ENCODE measurements around the gene DISC1. TPM values are rescaled to one million over a fixed set of nuclear protein-coding genes. Genes with fewer than 3 reads are reported as not detected.

Gene DISC1
- total RNA-seq, 1 donor from 2014 or later, result 4.7 TPM

- peaks cover 13% of the 10 kb centered on the region for H3K27me3 Mint-ChIP-seq
- no peak overlapping the region for H3K4me3 Mint-ChIP-seq
- no peak overlapping the region for H3K27ac Mint-ChIP-seq
- H3K4me1 Mint-ChIP-seq (ENCODE audit: unreplicated experiment), result peaks cover 30% of the 10 kb centered on the region
- H3K9me3 Mint-ChIP-seq, result no peaks in the 10 kb centered on the region
- DNase-seq (ENCODE audit: extremely low spot score, unreplicated experiment), result no peak
- H3K36me3 Mint-ChIP-seq, result no peaks in the 10 kb centered on the region
- TF ChIP-seq CTCF (conservative IDR thresholded peaks at IDR 0.05), result no peak
Observed at GRCh38 chr1:231935856-231936255, 309.3 kb downstream of the DISC1 start.

DNA sequence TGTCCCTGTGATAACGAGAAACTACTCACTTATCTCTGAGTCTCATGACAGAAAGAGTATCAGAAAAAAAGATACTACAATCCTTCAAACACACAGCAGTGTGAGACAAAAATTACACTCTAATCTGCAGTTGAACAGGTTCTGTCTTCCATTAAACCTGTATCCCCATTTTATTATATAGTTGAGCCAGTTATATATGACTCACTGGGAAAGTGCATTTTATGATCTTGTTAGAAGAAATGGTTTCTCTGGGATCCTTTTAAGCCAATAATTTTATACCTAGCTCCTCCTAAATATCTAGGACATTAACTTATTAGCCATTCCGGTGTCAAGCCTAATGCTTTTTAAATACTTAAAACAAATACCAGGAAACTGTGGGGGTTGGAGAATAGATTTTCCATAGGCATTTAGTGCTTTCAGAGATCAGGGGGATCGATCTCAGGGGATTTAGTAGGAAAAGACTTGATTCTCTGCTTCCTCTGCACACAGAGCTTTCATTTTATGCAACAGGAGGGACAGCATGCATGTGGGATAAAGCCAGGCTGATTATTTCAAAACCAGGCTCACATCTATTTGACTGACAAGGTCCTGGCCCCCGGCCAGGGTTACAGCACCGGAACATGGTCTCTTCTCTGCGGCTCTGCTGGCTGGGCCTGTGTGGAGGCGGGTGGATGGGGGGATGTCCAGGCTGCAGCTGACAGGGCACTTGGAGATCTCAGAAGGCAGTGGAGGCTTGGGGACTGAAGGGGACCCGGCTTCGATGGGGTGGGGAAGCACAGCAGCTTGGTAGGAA is 310.6 kb downstream of the DISC1 start:
- peaks cover 13% of the 10 kb centered on the region for H3K27me3 Mint-ChIP-seq
- H3K36me3 Mint-ChIP-seq, result no peaks in the 10 kb centered on the region
- no peak for TF ChIP-seq CTCF (conservative IDR thresholded peaks at IDR 0.05)
- no peak overlapping the region for H3K27ac Mint-ChIP-seq
- H3K9me3 Mint-ChIP-seq, result no peaks in the 10 kb centered on the region
- no peak overlapping the region for H3K4me3 Mint-ChIP-seq
- no peak for DNase-seq (ENCODE audit: extremely low spot score, unreplicated experiment)
- peaks cover 34% of the 10 kb centered on the region for H3K4me1 Mint-ChIP-seq (ENCODE audit: unreplicated experiment)

DNA sequence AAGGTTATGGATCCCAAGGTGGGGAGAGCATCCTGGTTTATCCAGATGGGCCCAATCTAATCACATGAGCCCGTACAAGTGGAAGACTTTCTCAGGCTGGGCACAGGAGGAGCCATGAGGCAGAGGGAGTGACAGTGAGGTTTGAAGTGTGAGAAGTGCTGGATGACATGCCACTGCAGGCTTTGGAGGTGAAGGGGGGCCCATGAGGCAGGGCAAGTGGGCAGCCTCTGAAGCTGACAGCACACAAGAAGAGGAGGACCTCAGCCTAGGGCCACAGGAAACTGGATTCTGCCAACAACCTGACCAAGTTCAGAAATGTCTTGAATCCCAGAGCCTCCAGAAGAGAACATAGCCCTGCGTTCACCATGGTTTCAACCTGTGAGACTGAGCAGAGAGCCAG is 311.6 kb downstream of the DISC1 start:
- peaks cover 34% of the 10 kb centered on the region for H3K4me1 Mint-ChIP-seq (ENCODE audit: unreplicated experiment)

DNA sequence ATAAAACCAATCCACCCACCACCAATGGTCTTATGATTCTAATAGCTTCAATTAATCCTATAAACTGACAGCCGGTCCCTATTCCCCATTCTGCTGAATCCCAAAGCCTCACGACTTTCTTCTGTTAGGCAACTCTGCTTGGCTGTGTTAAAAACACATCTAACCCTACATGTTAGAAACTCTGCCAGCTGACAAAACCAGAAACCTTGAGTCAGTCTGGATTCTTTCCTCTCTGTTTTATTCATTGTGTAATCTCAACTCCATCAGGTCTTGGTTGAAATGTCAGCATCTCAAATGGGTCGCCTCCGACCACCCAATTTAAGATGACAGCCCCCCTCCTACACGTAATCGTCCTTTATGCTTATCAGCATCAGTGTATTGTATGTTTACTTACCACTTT is 312.1 kb downstream of the DISC1 start:
- Mint-ChIP-seq H3K4me3 (no peak overlapping the region), H3K27me3 (peaks cover 13% of the 10 kb centered on the region), H3K27ac (no peak overlapping the region), H3K4me1 (ENCODE audit: unreplicated experiment) (peaks cover 34% of the 10 kb centered on the region), H3K9me3 (no peaks in the 10 kb centered on the region), H3K36me3 (peaks cover 4% of the 10 kb centered on the region)
- no peak for DNase-seq (ENCODE audit: extremely low spot score, unreplicated experiment)
- TF ChIP-seq CTCF (conservative IDR thresholded peaks at IDR 0.05), result no peak

More for the DNA sequence above, 311.6 kb downstream of the DISC1 start:
- TF ChIP-seq CTCF (conservative IDR thresholded peaks at IDR 0.05), result no peak
- peaks cover 13% of the 10 kb centered on the region for H3K27me3 Mint-ChIP-seq
- H3K9me3 Mint-ChIP-seq, result no peaks in the 10 kb centered on the region
- H3K4me3 Mint-ChIP-seq, result no peak overlapping the region
- H3K27ac Mint-ChIP-seq, result no peak overlapping the region
- peaks cover 4% of the 10 kb centered on the region for H3K36me3 Mint-ChIP-seq
- no peak for DNase-seq (ENCODE audit: extremely low spot score, unreplicated experiment)

- TF ChIP-seq CTCF (conservative IDR thresholded peaks at IDR 0.05), result no peak
- Mint-ChIP-seq H3K36me3 (peaks cover 4% of the 10 kb centered on the region), H3K27me3 (peaks cover 13% of the 10 kb centered on the region), H3K4me3 (no peak overlapping the region), H3K27ac (no peak overlapping the region), H3K9me3 (no peaks in the 10 kb centered on the region), H3K4me1 (ENCODE audit: unreplicated experiment) (peaks cover 33% of the 10 kb centered on the region)
- no peak for DNase-seq (ENCODE audit: extremely low spot score, unreplicated experiment)
Observed at GRCh38 chr1:231939118-231939517, 312.5 kb downstream of the DISC1 start.
